Measurements from ENCODE around the gene NOL9.
"Not testable (repeated sequence)": the region's sequence is repeated elsewhere in the genome, so short reads cannot be mapped to it uniquely, and the experiment has no call there.

Gene NOL9

DNA sequence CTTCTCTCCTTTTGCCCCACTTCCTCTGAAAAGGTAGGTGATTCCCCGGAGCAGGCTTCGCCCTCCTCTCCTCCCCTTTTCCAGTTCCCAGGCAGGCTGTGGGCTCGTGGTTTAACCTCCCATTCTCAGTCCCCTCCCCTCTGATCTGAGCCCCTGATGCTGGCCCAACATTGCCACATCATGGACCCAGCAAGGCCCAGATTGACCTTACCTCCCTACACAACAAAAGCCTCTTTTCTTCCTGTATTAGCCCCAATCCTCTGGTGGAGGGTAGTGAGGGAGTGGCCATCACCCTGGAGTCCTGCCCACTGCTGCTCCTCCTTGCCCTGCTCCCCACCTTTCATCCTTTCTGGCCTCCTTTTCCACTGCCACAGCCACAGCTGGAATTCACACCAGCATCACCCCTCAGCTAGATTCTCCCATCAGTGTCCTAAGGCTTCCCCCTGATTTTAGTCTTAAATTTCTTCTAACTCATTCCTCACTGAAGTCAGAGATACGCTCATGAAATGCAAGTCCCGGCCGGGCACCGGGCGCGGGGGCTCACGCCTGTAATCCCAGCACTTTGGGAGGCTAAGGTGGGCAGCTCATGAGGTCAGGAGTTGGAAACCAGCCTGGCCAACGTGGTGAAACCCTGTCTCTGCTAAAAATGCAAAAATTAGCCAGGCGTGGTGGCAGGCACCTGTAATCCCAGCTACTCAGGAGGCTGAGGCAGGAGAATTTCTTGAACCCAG, 18.5 kb upstream of the NOL9 start:
- H3K9me3 ChIP-seq (ENCODE audit: control insufficient read depth, low read length), result no peaks in the 10 kb centered on the region
- no peaks in the 10 kb centered on the region for H3K36me3 ChIP-seq (ENCODE audit: control insufficient read depth, insufficient read depth, low read length)
- no peak for DNase-seq
- H3K27ac ChIP-seq (ENCODE audit: insufficient read depth, low read length, poor library complexity, severe bottlenecking), result no peak overlapping the region
- H3K4me1 ChIP-seq (ENCODE audit: control insufficient read depth, insufficient read depth, low read length, poor library complexity, severe bottlenecking), result no peaks in the 10 kb centered on the region
- H3K4me3 ChIP-seq (ENCODE audit: insufficient read depth, low read depth, low read length, poor library complexity, severe bottlenecking), result no peak overlapping the region
- H3K27me3 ChIP-seq (replicated peaks; ENCODE audit: control insufficient read depth, insufficient read depth, low read length, poor library complexity, severe bottlenecking), result no peaks in the 10 kb centered on the region

DNA sequence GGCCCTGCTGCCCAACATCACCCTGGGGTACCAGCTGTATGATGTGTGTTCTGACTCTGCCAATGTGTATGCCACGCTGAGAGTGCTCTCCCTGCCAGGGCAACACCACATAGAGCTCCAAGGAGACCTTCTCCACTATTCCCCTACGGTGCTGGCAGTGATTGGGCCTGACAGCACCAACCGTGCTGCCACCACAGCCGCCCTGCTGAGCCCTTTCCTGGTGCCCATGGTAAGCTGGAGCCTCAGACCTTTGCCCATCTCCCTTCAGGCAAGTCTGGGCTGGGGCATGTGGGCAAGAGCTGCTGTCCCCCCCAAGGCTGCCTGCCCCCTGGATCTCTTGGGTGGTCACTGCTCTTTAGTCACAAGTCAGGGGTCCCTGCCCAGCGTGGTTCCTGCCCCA, 16.7 kb upstream of the NOL9 start:
- H3K36me3 ChIP-seq (ENCODE audit: control insufficient read depth, insufficient read depth, low read length), result no peaks in the 10 kb centered on the region
- H3K27me3 ChIP-seq (replicated peaks; ENCODE audit: control insufficient read depth, insufficient read depth, low read length, poor library complexity, severe bottlenecking), result no peaks in the 10 kb centered on the region
- H3K4me3 ChIP-seq (ENCODE audit: insufficient read depth, low read depth, low read length, poor library complexity, severe bottlenecking), result no peak overlapping the region
- H3K27ac ChIP-seq (ENCODE audit: insufficient read depth, low read length, poor library complexity, severe bottlenecking), result no peak overlapping the region
- no peaks in the 10 kb centered on the region for H3K9me3 ChIP-seq (ENCODE audit: control insufficient read depth, low read length)
- no peak for DNase-seq
- no peaks in the 10 kb centered on the region for H3K4me1 ChIP-seq (ENCODE audit: control insufficient read depth, insufficient read depth, low read length, poor library complexity, severe bottlenecking)

GRCh38 chr1:6570100-6570499, 15.8 kb upstream of the NOL9 start:
- Histone ChIP-seq H3K4me3 (ENCODE audit: insufficient read depth, low read depth, low read length, poor library complexity, severe bottlenecking) (no peak overlapping the region), H3K9me3 (ENCODE audit: control insufficient read depth, low read length) (no peaks in the 10 kb centered on the region), H3K27ac (ENCODE audit: insufficient read depth, low read length, poor library complexity, severe bottlenecking) (no peak overlapping the region), H3K36me3 (ENCODE audit: control insufficient read depth, insufficient read depth, low read length) (no peaks in the 10 kb centered on the region), H3K4me1 (ENCODE audit: control insufficient read depth, insufficient read depth, low read length, poor library complexity, severe bottlenecking) (no peaks in the 10 kb centered on the region), H3K27me3 (replicated peaks; ENCODE audit: control insufficient read depth, insufficient read depth, low read length, poor library complexity, severe bottlenecking) (no peaks in the 10 kb centered on the region)
- DNase-seq, result no peak

DNA sequence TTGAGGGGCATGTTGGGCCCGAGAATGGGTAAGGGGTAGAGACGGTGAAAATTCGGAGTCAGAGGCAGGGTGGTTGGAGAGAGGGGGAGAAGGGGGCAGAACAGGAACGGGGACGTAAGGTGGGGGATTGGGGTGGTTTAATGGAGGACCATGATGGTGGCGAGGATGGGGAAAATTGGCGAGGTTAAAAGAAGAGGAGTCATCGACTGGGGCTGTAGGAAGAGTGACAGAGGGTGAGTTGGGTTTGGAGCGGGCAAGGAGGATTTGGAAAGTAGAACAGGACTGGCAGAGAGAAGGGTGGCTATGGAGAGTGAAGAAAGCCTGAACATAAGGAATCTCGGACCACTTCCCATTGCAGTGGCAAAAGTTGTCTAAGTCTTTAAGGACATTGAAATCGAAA, 14.7 kb upstream of the NOL9 start:
- Histone ChIP-seq H3K4me1 (ENCODE audit: control insufficient read depth, insufficient read depth, low read length, poor library complexity, severe bottlenecking) (no peaks in the 10 kb centered on the region), H3K9me3 (ENCODE audit: control insufficient read depth, low read length) (no peaks in the 10 kb centered on the region), H3K27ac (ENCODE audit: insufficient read depth, low read length, poor library complexity, severe bottlenecking) (no peak overlapping the region), H3K27me3 (replicated peaks; ENCODE audit: control insufficient read depth, insufficient read depth, low read length, poor library complexity, severe bottlenecking) (no peaks in the 10 kb centered on the region), H3K4me3 (ENCODE audit: insufficient read depth, low read depth, low read length, poor library complexity, severe bottlenecking) (no peak overlapping the region), H3K36me3 (ENCODE audit: control insufficient read depth, insufficient read depth, low read length) (no peaks in the 10 kb centered on the region)
- no peak for DNase-seq

DNA sequence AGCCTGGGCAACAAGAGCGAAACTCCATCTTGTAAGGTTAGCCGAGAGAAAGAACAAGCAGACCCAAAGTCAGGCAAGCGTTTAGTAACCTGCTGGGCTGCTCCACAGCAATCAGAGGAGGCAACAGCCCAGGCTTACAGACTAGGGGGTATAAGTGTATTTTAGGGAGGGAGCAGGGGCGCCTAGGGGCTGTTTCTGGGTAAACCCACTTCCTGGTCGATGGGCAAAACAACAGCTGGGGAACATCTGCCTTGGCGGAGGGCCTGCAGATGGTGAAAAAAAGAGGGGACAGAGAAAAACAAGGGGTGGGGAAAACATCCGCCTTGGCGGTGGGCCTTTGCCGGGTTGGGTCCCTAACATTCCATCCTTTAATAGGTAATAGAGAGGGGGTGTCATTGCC, 6.0 kb upstream of the NOL9 start:
- Histone ChIP-seq H3K9me3 (ENCODE audit: control insufficient read depth, low read length) (no peaks in the 10 kb centered on the region), H3K36me3 (ENCODE audit: control insufficient read depth, insufficient read depth, low read length) (no peaks in the 10 kb centered on the region), H3K4me3 (ENCODE audit: insufficient read depth, low read depth, low read length, poor library complexity, severe bottlenecking) (no peak overlapping the region), H3K4me1 (ENCODE audit: control insufficient read depth, insufficient read depth, low read length, poor library complexity, severe bottlenecking) (no peaks in the 10 kb centered on the region), H3K27me3 (replicated peaks; ENCODE audit: control insufficient read depth, insufficient read depth, low read length, poor library complexity, severe bottlenecking) (no peaks in the 10 kb centered on the region), H3K27ac (ENCODE audit: insufficient read depth, low read length, poor library complexity, severe bottlenecking) (no peak overlapping the region)
- no peak for DNase-seq

GRCh38 chr1:6559161-6559560, 4.8 kb upstream of the NOL9 start:
- H3K4me1 ChIP-seq (ENCODE audit: control insufficient read depth, insufficient read depth, low read length, poor library complexity, severe bottlenecking); H3K27me3 ChIP-seq (replicated peaks; ENCODE audit: control insufficient read depth, insufficient read depth, low read length, poor library complexity, severe bottlenecking); H3K36me3 ChIP-seq (ENCODE audit: control insufficient read depth, insufficient read depth, low read length); H3K4me3 ChIP-seq (ENCODE audit: insufficient read depth, low read depth, low read length, poor library complexity, severe bottlenecking); DNase-seq; H3K27ac ChIP-seq (ENCODE audit: insufficient read depth, low read length, poor library complexity, severe bottlenecking); H3K9me3 ChIP-seq (ENCODE audit: control insufficient read depth, low read length): not testable (repeated sequence)

GRCh38 chr1:6557597-6557996, 3.3 kb upstream of the NOL9 start:
- no peak for DNase-seq
- Histone ChIP-seq H3K4me3 (ENCODE audit: insufficient read depth, low read depth, low read length, poor library complexity, severe bottlenecking) (no peak overlapping the region), H3K27ac (ENCODE audit: insufficient read depth, low read length, poor library complexity, severe bottlenecking) (no peak overlapping the region), H3K36me3 (ENCODE audit: control insufficient read depth, insufficient read depth, low read length) (no peaks in the 10 kb centered on the region), H3K9me3 (ENCODE audit: control insufficient read depth, low read length) (no peaks in the 10 kb centered on the region), H3K4me1 (ENCODE audit: control insufficient read depth, insufficient read depth, low read length, poor library complexity, severe bottlenecking) (peaks cover 13% of the 10 kb centered on the region), H3K27me3 (replicated peaks; ENCODE audit: control insufficient read depth, insufficient read depth, low read length, poor library complexity, severe bottlenecking) (no peaks in the 10 kb centered on the region)

GRCh38 chr1:6554907-6555778, 830 bp upstream of the NOL9 start, which contains the start of gene TAS1R1:
Gene TAS1R1, plus strand, starts transcription at chr1:6555307. Its CDS starts 67 bp downstream, at chr1:6555374.
- Histone ChIP-seq H3K4me1 (ENCODE audit: control insufficient read depth, insufficient read depth, low read length, poor library complexity, severe bottlenecking) (peaks cover 13% of the 10 kb centered on the region), H3K27ac (ENCODE audit: insufficient read depth, low read length, poor library complexity, severe bottlenecking) (peak within 1 kb of the TSS; percentile 89), H3K4me3 (ENCODE audit: insufficient read depth, low read depth, low read length, poor library complexity, severe bottlenecking) (peak within 1 kb of the TSS; percentile 82), H3K36me3 (ENCODE audit: control insufficient read depth, insufficient read depth, low read length) (peaks cover 3% of the 10 kb centered on the region), H3K27me3 (replicated peaks; ENCODE audit: control insufficient read depth, insufficient read depth, low read length, poor library complexity, severe bottlenecking) (no peaks in the 10 kb centered on the region), H3K9me3 (ENCODE audit: control insufficient read depth, low read length) (no peaks in the 10 kb centered on the region)
- no peak for DNase-seq

DNA sequence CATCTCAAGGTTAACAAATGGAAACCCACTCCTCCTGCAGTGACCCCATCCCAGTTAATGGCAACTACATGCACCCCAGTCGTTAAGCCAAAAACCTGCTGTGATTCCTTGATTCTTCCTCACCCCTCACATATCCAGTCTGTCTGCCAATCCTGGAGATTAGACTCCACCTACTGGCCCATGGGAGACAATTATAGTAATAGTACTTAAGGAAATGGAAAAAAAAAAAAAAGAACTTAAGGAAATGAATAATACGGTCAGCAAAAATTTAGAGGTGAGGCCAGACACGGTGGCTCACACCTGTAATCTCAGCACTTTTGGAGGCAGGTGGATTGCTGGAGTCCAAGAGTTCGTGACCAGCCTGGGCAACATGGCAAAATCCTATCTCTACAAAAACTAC, 7.0 kb downstream of the NOL9 start:
- peak overlapping the region; percentile 49 for H3K27ac ChIP-seq (ENCODE audit: insufficient read depth, low read length, poor library complexity, severe bottlenecking)
- no peaks in the 10 kb centered on the region for H3K27me3 ChIP-seq (replicated peaks; ENCODE audit: control insufficient read depth, insufficient read depth, low read length, poor library complexity, severe bottlenecking)
- H3K9me3 ChIP-seq (ENCODE audit: control insufficient read depth, low read length), result no peaks in the 10 kb centered on the region
- peaks cover 35% of the 10 kb centered on the region for H3K36me3 ChIP-seq (ENCODE audit: control insufficient read depth, insufficient read depth, low read length)
- H3K4me3 ChIP-seq (ENCODE audit: insufficient read depth, low read depth, low read length, poor library complexity, severe bottlenecking), result no peak overlapping the region
- peaks cover 22% of the 10 kb centered on the region for H3K4me1 ChIP-seq (ENCODE audit: control insufficient read depth, insufficient read depth, low read length, poor library complexity, severe bottlenecking)
- no peak for DNase-seq

DNA sequence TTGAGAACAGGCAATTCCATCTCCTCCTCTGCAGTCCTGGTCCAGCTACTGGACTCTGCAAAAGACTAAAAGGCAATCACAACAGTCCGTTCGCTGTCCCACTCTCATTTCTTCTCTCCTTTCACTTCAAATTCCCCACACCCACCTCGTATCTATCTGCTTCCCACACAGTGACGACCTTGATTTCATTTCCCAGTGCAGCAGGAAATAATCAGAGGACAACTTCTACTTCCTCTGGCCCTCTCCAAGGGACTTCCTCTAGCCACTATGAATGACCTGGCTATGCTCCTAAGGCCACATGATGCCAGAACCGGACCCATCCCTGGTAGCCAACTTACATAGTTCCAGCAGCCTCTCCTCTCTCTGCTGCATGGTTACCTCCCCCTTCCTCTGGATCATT, 8.0 kb downstream of the NOL9 start:
- Histone ChIP-seq H3K4me3 (ENCODE audit: insufficient read depth, low read depth, low read length, poor library complexity, severe bottlenecking) (no peak overlapping the region), H3K36me3 (ENCODE audit: control insufficient read depth, insufficient read depth, low read length) (peaks cover 35% of the 10 kb centered on the region), H3K27me3 (replicated peaks; ENCODE audit: control insufficient read depth, insufficient read depth, low read length, poor library complexity, severe bottlenecking) (no peaks in the 10 kb centered on the region), H3K9me3 (ENCODE audit: control insufficient read depth, low read length) (no peaks in the 10 kb centered on the region), H3K4me1 (ENCODE audit: control insufficient read depth, insufficient read depth, low read length, poor library complexity, severe bottlenecking) (peaks cover 22% of the 10 kb centered on the region), H3K27ac (ENCODE audit: insufficient read depth, low read length, poor library complexity, severe bottlenecking) (peak overlapping the region; percentile 49)
- DNase-seq, result no peak

All from effector memory CD4-positive, alpha-beta T cell (primary cell).